ENCODE measurements around the gene AKAP8.

AKAP8 gene

GRCh38 chr19:15379083-15379998 is at the start of gene AKAP8:
TSS of gene AKAP8 (minus strand) at chr19:15379787. CDS start at chr19:15379731, 56 bp downstream.
- in situ Hi-C loops (cut with MboI; ENCODE audit: low sequenced_read_pairs) = no loop called here

GRCh38 chr19:15427991-15428471 is 48.4 kb upstream of the AKAP8 start:
- in situ Hi-C loops (cut with MboI; ENCODE audit: low sequenced_read_pairs) = no loop called here

- in situ Hi-C loops (cut with MboI; ENCODE audit: low sequenced_read_pairs) = no loop called here
Observed at GRCh38 chr19:15427350-15427700, 47.7 kb upstream of the AKAP8 start.

GRCh38 chr19:15426485-15427349 is 47.1 kb upstream of the AKAP8 start:
- in situ Hi-C loops (cut with MboI; ENCODE audit: low sequenced_read_pairs) = no loop called here

- in situ Hi-C loops (cut with MboI; ENCODE audit: low sequenced_read_pairs) = no loop called here
Observed at GRCh38 chr19:15425321-15425950, 45.8 kb upstream of the AKAP8 start.

- in situ Hi-C loops (cut with MboI; ENCODE audit: low sequenced_read_pairs) = no loop called here
Observed at GRCh38 chr19:15424692-15425272, 45.2 kb upstream of the AKAP8 start.

GRCh38 chr19:15424121-15424520 is 44.5 kb upstream of the AKAP8 start:
- in situ Hi-C loops (cut with MboI; ENCODE audit: low sequenced_read_pairs) = no loop called here

- in situ Hi-C loops (cut with MboI; ENCODE audit: low sequenced_read_pairs) = no loop called here
Observed at GRCh38 chr19:15423130-15423529, 43.5 kb upstream of the AKAP8 start.

- in situ Hi-C loops (cut with MboI; ENCODE audit: low sequenced_read_pairs) = no loop called here
Observed at GRCh38 chr19:15422296-15423075, 42.9 kb upstream of the AKAP8 start.

GRCh38 chr19:15421721-15422260 is 42.2 kb upstream of the AKAP8 start:
- in situ Hi-C loops (cut with MboI; ENCODE audit: low sequenced_read_pairs) = no loop called here

- in situ Hi-C loops (cut with MboI; ENCODE audit: low sequenced_read_pairs) = no loop called here
Observed at GRCh38 chr19:15421136-15421695, 41.6 kb upstream of the AKAP8 start.

- in situ Hi-C loops (cut with MboI; ENCODE audit: low sequenced_read_pairs) = loop anchor here (10.0 kb wide), 1 partner anchor 135 kb away; no protein-coding TSS in a partner anchor
Observed at GRCh38 chr19:15419413-15420025, 39.9 kb upstream of the AKAP8 start.

- in situ Hi-C loops (cut with MboI; ENCODE audit: low sequenced_read_pairs) = loop anchor here (10.0 kb wide), 1 partner anchor 136 kb away; no protein-coding TSS in a partner anchor
Observed at GRCh38 chr19:15418579-15419412, 39.2 kb upstream of the AKAP8 start, which contains the start of gene AKAP8L. TSS of gene AKAP8L (minus strand) at chr19:15418988. CDS start at chr19:15418923, 65 bp downstream.

- in situ Hi-C loops (cut with MboI; ENCODE audit: low sequenced_read_pairs) = loop anchor here (10.0 kb wide), 1 partner anchor 137 kb away; no protein-coding TSS in a partner anchor
Observed at GRCh38 chr19:15418231-15418578, 38.6 kb upstream of the AKAP8 start.

- in situ Hi-C loops (cut with MboI; ENCODE audit: low sequenced_read_pairs) = loop anchor here (10.0 kb wide), 1 partner anchor 137 kb away; no protein-coding TSS in a partner anchor
Observed at GRCh38 chr19:15417699-15418098, 38.1 kb upstream of the AKAP8 start.

- in situ Hi-C loops (cut with MboI; ENCODE audit: low sequenced_read_pairs) = loop anchor here (10.0 kb wide), 1 partner anchor 142 kb away; no protein-coding TSS in a partner anchor
Observed at GRCh38 chr19:15412832-15413231, 33.2 kb upstream of the AKAP8 start.

- in situ Hi-C loops (cut with MboI; ENCODE audit: low sequenced_read_pairs) = loop anchor here (10.0 kb wide), 1 partner anchor 143 kb away; no protein-coding TSS in a partner anchor
Observed at GRCh38 chr19:15411351-15411750, 31.8 kb upstream of the AKAP8 start.
